GM19395 (cell line): Measurements from ENCODE around the gene SYTL4.
"Not testable (repeated sequence)": the region's sequence is repeated elsewhere in the genome, so short reads cannot be mapped to it uniquely, and the experiment has no call there.

Source experiments
- ATAC-seq: cut with Tn5 transposase; IDR thresholded peaks from one replicate; pipeline ENCODE4 v1.9.1; 2021; ENCODE audit warnings: mild to moderate bottlenecking, moderate library complexity; ENCODE audit not compliant: unreplicated experiment

SYTL4 gene

GRCh38 chrX:100731441-100732281 lies at the start of gene SYTL4:
SYTL4 (minus strand) TSS chrX:100732121; CDS start chrX:100702037, 30,084 bp downstream.
- ATAC-seq, result no peak

DNA sequence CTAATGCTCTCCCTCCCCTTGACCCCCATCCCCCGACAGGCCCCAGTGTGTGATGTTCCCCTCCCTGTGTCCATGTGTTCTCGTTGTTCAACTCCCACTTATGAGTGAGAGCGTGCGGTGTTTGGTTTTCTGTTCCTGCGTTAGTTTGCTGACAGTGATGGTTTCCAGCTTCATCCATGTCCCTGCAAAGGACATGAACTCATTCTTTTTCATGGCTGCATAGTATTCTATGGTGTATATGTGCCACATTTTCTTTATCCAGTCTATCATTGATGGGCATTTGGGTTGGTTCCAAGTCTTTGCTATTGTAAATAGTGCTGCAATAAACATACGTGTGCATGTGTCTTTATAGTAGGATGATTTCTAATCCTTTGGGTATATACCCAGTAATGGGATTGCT lies 37.5 kb upstream of the SYTL4 start:
- not testable (repeated sequence) for ATAC-seq

- ATAC-seq, result peak; percentile 91
Measured at GRCh38 chrX:100768679-100769338, 36.9 kb upstream of the SYTL4 start.

DNA sequence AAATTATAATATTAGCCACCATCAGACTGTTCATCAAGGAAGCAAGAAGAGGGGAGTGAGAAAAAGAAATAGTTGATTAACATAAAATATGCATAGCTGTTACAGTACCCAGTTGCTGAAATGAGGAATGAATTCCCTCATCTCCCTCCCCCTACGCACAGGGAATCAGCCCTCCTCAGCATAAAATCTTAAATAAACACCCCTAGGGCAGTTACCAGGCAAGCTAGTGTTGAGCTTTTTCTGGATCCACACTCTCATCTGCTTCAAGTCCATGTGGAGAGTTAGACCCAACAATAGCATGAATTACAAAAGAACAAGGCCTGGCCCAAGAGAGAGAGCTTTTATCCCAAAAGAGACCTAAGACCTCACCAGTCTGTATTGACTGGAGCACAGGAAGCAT lies 19.0 kb upstream of the SYTL4 start:
- no peak for ATAC-seq

GRCh38 chrX:100748108-100748507 lies 16.2 kb upstream of the SYTL4 start:
- ATAC-seq, result no peak

DNA sequence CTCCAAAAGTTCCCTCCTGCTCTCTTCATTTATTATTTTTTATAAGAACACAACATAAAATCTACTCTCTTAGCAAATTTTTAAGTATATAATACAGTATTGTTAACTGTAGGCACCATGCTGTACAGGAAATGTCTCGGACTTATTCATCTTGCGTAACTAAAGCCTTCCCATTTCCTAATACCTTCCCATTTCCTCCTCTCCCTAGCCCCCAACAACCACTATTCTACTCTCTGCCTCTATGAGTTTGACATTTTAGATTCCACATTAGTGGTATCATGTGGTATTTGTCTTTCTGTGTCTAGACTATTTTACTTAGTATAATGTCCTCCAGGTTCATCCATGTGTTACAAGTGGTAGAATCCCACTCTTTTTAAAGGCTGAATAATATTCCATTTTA lies 15.8 kb upstream of the SYTL4 start:
- no peak for ATAC-seq

DNA sequence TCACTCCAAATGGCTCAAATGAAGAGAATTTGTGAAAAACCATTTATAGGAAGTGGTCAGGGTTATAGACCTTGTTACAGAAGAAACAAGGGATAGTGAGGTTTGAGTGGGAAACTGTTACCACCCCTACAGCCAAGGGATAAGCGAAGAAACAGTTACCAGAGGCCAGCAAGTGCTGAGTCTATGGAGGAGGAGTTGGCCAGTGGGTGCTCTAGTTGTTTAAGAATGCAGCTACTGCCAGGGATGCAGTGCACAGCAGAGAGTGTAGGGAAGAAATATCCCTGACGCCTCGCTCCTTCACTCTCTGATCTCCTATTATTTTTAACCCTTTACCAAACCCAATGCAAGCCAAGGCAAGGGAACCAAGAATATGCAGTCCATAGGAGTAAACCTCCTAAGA lies 15.2 kb upstream of the SYTL4 start:
- no peak for ATAC-seq

GRCh38 chrX:100745806-100746537 lies 14.1 kb upstream of the SYTL4 start:
- ATAC-seq, result no peak

GRCh38 chrX:100745205-100745604 lies 13.3 kb upstream of the SYTL4 start:
- ATAC-seq, result no peak

- no peak for ATAC-seq
Measured at GRCh38 chrX:100743009-100743607, 11.2 kb upstream of the SYTL4 start.

GRCh38 chrX:100724006-100724405 lies 7.9 kb downstream of the SYTL4 start:
- ATAC-seq, result not testable (repeated sequence)

DNA sequence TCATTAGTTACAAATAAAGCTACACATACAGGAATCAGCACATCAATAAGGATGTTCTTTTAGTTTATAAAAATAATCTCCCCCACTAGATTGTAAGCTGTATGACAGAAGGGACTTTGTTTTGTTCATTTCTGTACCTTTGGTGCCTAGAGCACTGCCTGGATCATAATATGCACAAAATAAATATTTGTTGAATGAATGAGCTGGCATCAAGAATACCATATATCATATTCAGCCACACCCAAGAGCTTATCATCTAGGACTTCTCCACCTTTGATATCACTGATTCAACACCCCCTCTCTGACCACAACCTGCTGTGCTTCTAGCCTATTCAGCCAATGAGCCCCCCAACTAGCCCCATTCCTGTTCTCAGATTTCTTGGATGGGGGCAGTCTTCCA lies 10.6 kb downstream of the SYTL4 start:
- no peak for ATAC-seq

DNA sequence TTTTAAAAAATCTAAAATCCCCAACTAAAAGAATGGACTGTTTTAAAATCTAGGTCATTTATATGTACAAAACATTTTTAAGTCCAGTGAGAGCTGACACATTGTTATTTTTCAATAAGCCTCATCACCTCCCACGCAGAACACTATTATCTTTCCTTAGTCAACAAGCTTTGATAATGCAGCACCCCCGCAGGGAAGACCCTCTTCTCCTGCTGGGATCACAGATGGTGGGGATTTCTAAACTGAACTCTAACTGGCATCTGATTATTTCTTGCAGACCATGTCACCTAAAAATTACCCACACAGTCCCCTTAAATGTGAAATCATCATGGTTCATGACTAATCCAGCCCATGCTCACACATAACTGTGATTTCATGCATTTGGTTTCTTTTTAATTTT lies 11.6 kb downstream of the SYTL4 start:
- ATAC-seq, result no peak

DNA sequence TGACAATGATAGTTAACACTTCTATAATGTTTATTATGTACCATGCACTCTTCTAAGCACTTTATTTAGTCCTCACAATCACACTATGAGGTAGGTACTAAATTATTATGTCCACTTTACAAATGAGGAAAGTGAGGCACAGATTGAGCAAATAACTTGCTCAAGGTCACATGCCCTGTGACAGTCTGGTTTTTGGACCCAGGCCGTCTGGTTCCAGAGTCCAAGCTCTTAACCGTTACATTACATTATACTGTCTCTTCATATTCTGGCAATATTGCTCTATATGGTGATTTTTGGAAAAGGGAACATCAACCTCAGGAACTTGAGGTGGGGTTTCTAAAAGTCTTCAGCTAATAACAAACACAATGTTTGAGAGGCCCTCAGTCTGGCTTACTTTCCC lies 12.8 kb downstream of the SYTL4 start:
- ATAC-seq, result no peak

DNA sequence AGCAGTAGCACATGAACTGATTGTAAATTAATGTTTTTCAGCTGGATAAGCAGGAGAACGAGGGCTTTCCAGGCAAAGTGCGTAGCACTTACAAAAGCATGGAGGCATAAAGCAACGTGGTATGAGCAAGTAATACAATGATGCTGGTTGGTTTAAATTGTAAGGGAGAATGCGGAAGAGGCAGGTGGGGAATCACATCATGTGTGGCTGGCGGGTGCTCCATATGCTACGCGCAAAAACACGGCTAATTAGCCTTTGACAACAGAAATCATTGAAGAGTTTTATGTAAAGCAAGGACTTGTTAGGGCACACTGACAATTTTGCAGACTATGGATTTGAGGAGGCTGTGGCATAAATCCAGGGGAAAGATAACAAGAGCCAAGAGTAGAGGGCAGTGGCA lies 14.6 kb downstream of the SYTL4 start:
- no peak for ATAC-seq

GRCh38 chrX:100710816-100711215 lies 21.1 kb downstream of the SYTL4 start:
- ATAC-seq, result no peak

DNA sequence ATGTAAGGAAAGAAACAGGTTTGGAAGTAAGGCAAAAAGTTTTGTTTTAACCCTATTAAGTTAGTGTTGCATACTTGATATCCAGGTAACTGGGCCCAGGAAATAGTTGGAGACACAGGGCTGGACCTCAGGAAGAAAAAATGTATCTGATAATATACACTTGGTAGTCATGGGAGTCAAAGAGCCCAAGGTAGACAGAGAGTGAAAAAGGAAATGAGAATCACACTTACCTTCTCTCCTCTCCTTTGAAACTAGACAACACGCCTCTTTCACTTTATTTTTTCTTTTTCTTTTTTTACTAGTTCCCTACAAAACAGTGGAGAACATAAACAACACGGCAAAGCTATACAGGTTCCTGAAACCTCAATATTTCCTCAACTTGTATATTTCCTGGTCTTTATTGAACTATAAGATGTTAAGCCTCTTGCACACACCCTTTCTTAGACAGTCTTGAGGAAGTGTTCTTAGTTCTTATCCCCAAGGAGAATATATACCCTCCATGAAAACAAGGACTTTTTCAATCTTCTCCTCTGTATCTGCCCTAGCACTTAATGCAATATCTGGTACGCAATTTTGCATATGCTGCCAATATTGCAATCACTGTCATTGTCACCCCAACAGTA lies 27.2 kb downstream of the SYTL4 start:
- peak; percentile 53 for ATAC-seq

DNA sequence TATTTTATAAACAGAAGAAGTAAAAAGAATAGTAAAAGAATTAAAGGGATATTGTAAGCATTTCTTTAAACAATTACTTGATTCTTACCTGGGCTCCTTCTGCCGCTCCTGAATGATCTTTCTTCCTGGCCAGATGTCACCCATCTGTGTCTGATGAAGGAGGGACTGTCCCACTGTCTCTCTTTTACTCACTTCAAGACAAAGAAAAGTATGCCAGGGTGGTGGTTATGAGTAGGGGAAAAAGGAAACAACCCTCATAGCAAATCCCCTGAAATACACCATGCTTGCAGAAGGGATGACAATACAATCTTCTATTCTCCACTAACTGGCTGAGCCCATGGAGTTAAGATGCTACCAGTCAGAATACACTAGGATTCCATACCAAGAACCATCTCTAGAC lies 31.1 kb downstream of the SYTL4 start:
- ATAC-seq, result peak; percentile 63

DNA sequence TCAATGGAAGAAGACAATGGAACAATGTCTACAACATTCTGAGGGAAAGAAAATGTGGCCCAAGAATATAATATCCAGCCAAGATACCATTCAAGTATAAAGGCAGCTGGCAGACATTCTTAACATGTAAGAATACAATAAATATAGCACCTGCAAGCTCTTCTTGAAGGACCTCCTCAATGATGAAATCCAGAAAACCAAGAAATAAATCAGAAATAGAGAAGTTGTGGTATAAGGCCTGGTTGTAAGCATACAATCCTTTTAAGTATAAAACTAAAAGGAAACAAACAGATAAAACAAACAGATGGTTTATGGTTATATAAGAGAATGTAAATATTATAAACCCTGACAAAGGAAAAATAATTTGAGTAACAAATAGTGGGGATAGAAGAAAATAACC lies 33.4 kb downstream of the SYTL4 start:
- no peak for ATAC-seq

DNA sequence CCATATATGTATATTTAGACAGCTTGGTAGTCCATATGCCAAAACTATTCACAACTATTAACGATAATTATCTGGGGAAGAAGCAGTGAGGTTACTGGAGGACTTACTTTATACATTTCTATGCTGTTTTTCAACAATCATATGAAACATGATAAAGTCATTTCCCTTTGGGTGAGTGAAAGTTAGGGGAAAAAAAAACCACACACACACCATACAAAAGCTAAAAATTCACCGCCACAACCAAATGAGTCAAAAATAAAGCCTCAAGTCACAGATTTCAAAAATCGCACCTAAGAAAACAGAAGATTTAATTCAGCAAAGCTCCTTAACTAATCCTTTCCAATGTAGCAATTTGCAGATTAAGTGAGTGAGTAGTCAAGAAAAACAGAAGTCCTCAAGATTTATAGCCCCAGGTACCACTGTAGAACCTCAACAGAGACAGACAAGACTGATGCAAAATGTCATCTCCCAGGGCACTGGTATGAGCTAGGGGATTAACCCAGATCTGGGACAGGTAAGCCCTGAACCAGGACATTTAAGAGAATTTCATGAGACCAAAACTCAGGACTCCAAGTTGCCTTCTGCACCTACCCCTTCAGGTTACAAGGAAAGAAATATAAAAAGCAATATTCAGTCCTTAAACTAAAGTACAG lies 35.1 kb downstream of the SYTL4 start:
- ATAC-seq, result no peak
